ENCODE results near the gene AMER3. TPM values are rescaled to one million over a fixed set of nuclear protein-coding genes. Genes with fewer than 3 reads are reported as not detected.

Gene AMER3
- total and polyA plus RNA-seq, 10 of the 15 experiments (the other 5 are each of a cell fraction or from before 2014, with no cell fraction given) = not detected

DNA sequence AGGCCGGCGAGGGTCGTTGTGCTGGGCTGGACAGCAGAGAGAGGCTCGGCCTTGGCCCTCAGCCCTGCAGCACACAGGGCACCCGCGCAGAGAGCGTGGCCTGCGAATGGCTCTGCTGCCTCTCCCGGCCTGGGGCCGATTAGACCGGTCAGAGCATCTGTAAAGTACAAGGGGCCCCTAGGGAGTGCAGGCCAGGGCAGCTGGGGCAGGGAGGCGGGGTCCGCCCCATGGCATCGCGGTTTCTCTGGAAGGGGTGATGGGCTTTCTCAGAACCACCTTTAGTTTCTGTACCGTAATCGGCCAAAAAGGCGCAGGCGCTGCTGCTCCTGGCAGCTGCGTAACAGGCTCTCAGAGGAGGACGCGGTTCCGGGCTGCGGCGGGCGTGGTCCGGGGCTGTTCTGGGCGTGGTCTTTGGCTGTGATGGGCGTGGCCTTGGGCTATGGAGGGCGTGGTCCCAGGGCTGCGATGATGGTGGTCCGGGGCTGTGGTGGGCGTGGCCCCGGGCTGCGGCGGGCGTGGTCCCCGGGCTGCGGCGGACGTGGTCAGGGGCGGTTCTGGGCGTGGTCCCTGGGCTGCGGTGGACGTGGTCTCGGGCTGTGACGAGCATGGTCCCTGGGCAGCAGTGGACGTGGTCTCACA is 27.9 kb upstream of the AMER3 start (continued):
- 0 out of 2 replicates have a peak, but pooled peaks have one; percentile 45 for TF ChIP-seq HDGF (IDR thresholded peaks at IDR 0.05)
- TF ChIP-seq NRF1 (conservative IDR thresholded peaks at IDR 0.05; ENCODE audit: low read depth, low read length) = peak; percentile 30; the same call in 1 of the 2 replicates
- TF ChIP-seq SP1 (IDR thresholded peaks at IDR 0.05; ENCODE audit: low read depth, low read length) = peak; percentile 68
- no peak for TF ChIP-seq KLF5 (IDR thresholded peaks at IDR 0.05; ENCODE audit: partially characterized antibody)
- TF ChIP-seq, protein P1, sequence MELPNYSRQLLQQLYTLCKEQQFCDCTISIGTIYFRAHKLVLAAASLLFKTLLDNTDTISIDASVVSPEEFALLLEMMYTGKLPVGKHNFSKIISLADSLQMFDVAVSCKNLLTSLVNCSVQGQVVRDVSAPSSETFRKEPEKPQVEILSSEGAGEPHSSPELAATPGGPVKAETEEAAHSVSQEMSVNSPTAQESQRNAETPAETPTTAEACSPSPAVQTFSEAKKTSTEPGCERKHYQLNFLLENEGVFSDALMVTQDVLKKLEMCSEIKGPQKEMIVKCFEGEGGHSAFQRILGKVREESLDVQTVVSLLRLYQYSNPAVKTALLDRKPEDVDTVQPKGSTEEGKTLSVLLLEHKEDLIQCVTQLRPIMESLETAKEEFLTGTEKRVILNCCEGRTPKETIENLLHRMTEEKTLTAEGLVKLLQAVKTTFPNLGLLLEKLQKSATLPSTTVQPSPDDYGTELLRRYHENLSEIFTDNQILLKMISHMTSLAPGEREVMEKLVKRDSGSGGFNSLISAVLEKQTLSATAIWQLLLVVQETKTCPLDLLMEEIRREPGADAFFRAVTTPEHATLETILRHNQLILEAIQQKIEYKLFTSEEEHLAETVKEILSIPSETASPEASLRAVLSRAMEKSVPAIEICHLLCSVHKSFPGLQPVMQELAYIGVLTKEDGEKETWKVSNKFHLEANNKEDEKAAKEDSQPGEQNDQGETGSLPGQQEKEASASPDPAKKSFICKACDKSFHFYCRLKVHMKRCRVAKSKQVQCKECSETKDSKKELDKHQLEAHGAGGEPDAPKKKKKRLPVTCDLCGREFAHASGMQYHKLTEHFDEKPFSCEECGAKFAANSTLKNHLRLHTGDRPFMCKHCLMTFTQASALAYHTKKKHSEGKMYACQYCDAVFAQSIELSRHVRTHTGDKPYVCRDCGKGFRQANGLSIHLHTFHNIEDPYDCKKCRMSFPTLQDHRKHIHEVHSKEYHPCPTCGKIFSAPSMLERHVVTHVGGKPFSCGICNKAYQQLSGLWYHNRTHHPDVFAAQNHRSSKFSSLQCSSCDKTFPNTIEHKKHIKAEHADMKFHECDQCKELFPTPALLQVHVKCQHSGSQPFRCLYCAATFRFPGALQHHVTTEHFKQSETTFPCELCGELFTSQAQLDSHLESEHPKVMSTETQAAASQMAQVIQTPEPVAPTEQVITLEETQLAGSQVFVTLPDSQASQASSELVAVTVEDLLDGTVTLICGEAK (IDR thresholded peaks at IDR 0.05; ENCODE audit: borderline replicate concordance) = peak; percentile 46; the same call in 1 of the 2 replicates
- peak; percentile 87 for TF ChIP-seq MEF2B (IDR thresholded peaks at IDR 0.05; ENCODE audit: partially characterized antibody, poor library complexity, severe bottlenecking)
- TF ChIP-seq, protein P2, sequence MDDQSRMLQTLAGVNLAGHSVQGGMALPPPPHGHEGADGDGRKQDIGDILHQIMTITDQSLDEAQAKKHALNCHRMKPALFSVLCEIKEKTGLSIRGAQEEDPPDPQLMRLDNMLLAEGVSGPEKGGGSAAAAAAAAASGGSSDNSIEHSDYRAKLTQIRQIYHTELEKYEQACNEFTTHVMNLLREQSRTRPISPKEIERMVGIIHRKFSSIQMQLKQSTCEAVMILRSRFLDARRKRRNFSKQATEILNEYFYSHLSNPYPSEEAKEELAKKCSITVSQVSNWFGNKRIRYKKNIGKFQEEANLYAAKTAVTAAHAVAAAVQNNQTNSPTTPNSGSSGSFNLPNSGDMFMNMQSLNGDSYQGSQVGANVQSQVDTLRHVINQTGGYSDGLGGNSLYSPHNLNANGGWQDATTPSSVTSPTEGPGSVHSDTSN (IDR thresholded peaks at IDR 0.05; ENCODE audit: insufficient replicate concordance, low read depth, low read length) = peak; percentile 64
- TF ChIP-seq PKNOX1 (IDR thresholded peaks at IDR 0.05) = peak; percentile 88
- TF ChIP-seq DPF2 (IDR thresholded peaks at IDR 0.05) = 0 out of 2 replicates have a peak, but pooled peaks have one; percentile 14
